ACC112 (cell line): ENCODE data around the gene MYL3.
A peak's percentile ranks its signal among the peaks of the same experiment; 100 is the strongest.
"Not testable (repeated sequence)": the region's sequence is repeated elsewhere in the genome, so short reads cannot be mapped to it uniquely, and the experiment has no call there.

Experiments used
- H2AFZ ChIP-seq: fragments of 200-600 bp; sonication (generic); one replicate; pipeline ENCODE4 v1.6.0; 2017; ENCODE audit warnings: antibody characterized with exemption, low read length; ENCODE audit not compliant: unreplicated experiment
- H3K27ac ChIP-seq: fragments of 200-600 bp; sonication (generic); 2 replicates; pipeline ENCODE4 v1.5.1; 2014; ENCODE audit warnings: low read depth, mild to moderate bottlenecking, antibody characterized with exemption, low read length, moderate library complexity
- H3K27me3 ChIP-seq: fragments of 200-600 bp; sonication (generic); 2 replicates; pipeline ENCODE4 v1.6.1; 2014; ENCODE audit warnings: mild to moderate bottlenecking, antibody characterized with exemption, low read length, moderate library complexity, mixed read lengths; ENCODE audit not compliant: insufficient read depth
- H3K36me3 ChIP-seq: fragments of 200-600 bp; sonication (generic); 2 replicates; pipeline ENCODE4 v1.6.1; 2016; ENCODE audit warnings: mild to moderate bottlenecking, antibody characterized with exemption, low read length, moderate library complexity, mixed read lengths; ENCODE audit not compliant: insufficient read depth
- H3K4me1 ChIP-seq: fragments of 200-600 bp; sonication (generic); one replicate; pipeline ENCODE4 v1.6.1; 2016; ENCODE audit warnings: low read length, mixed read lengths; ENCODE audit not compliant: insufficient read depth, unreplicated experiment, control insufficient read depth
- H3K4me3 ChIP-seq: fragments of 200-600 bp; sonication (generic); 2 replicates; pipeline ENCODE4 v1.5.1; 2014; ENCODE audit warnings: mild to moderate bottlenecking, low read depth, low read length
- H3K79me2 ChIP-seq: fragments of 200-600 bp; sonication (generic); one replicate; pipeline ENCODE4 v1.6.0; 2016; ENCODE audit warnings: low read length; ENCODE audit not compliant: control insufficient read depth, unreplicated experiment, insufficient read depth

The MYL3 gene

GRCh38 chr3:46821553-46821952, 41.7 kb downstream of the MYL3 start:
- Histone ChIP-seq H3K4me1 (no peaks in the 10 kb centered on the region), H3K36me3 (no peaks in the 10 kb centered on the region), H3K27me3 (peaks cover 16% of the 10 kb centered on the region), H3K79me2 (no peaks in the 10 kb centered on the region), H3K27ac (no peak overlapping the region), H3K4me3 (no peak overlapping the region), H2AFZ (no peak overlapping the region)

- Histone ChIP-seq H3K27ac (no peak overlapping the region), H3K79me2 (no peaks in the 10 kb centered on the region), H3K27me3 (peaks cover 15% of the 10 kb centered on the region; the same call in 1 of the 2 replicates), H2AFZ (no peak overlapping the region), H3K4me1 (no peaks in the 10 kb centered on the region), H3K36me3 (no peaks in the 10 kb centered on the region), H3K4me3 (no peak overlapping the region)
Measured at GRCh38 chr3:46820852-46821251, 42.4 kb downstream of the MYL3 start.

GRCh38 chr3:46812237-46812791, 50.9 kb downstream of the MYL3 start:
- H3K4me1 ChIP-seq = no peaks in the 10 kb centered on the region
- H3K4me3 ChIP-seq = peak overlapping the region; percentile 58
- H2AFZ ChIP-seq = peak overlapping the region; percentile 29

GRCh38 chr3:46811615-46812236, 51.5 kb downstream of the MYL3 start:
- no peaks in the 10 kb centered on the region for H3K4me1 ChIP-seq
- peaks cover 47% of the 10 kb centered on the region for H3K27me3 ChIP-seq
- H3K4me3 ChIP-seq = peak overlapping the region; percentile 58
- H3K79me2 ChIP-seq = no peaks in the 10 kb centered on the region
- H3K36me3 ChIP-seq = no peaks in the 10 kb centered on the region
- peak overlapping the region; percentile 29 for H2AFZ ChIP-seq
- H3K27ac ChIP-seq = no peak overlapping the region

More at GRCh38 chr3:46812237-46812791, 50.9 kb downstream of the MYL3 start:
- Histone ChIP-seq H3K27ac (no peak overlapping the region), H3K79me2 (no peaks in the 10 kb centered on the region), H3K36me3 (no peaks in the 10 kb centered on the region), H3K27me3 (peaks cover 41% of the 10 kb centered on the region)

GRCh38 chr3:46808766-46809165, 54.5 kb downstream of the MYL3 start:
- not testable (repeated sequence) for H3K4me3 ChIP-seq, H3K79me2 ChIP-seq, H3K4me1 ChIP-seq, H2AFZ ChIP-seq, H3K27ac ChIP-seq, H3K36me3 ChIP-seq
- peaks cover 66% of the 10 kb centered on the region for H3K27me3 ChIP-seq
